ENCODE data around the gene U2AF1L4. TPM values are rescaled to one million over a fixed set of nuclear protein-coding genes. Genes with fewer than 3 reads are reported as not detected.

The U2AF1L4 gene
- total and polyA plus RNA-seq, 2 donors (not counting 3 experiments of a cell fraction or from before 2014, with no cell fraction given) = 5.6 to 13.5 TPM

DNA sequence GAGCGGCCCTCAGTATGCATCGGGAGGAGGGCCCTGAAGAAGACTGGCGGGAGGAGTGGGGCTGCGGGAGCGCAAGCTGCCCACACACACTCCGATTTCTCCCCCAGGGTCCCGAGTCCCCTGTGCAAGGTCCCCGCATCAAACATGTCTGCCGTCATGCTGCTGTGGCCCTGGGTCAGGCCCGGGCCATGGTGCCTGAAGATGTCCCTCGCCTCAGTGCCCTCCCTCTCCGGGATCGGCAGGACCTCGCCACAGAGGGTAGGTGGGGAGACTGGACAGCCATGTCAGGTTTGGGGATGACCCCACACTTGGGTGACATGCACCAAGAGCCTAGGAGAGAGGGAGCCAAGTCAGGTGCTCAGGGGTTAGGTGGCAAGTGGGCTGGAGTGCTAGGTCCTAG is 22.8 kb downstream of the U2AF1L4 start:
- no peak overlapping the region for H2AFZ ChIP-seq (ENCODE audit: low read depth, low read length)
- peaks cover 6% of the 10 kb centered on the region for H3K4me1 ChIP-seq (ENCODE audit: control insufficient read depth, extremely low read depth, insufficient read depth, low read length)
- no peaks in the 10 kb centered on the region for H3K9me1 ChIP-seq (replicated peaks; ENCODE audit: control insufficient read depth, extremely low read depth, insufficient read depth, low read length)
- H3K9ac ChIP-seq (replicated peaks; ENCODE audit: extremely low read depth, insufficient read depth, low read length) = no peak overlapping the region
- no peaks in the 10 kb centered on the region for H4K20me1 ChIP-seq (replicated peaks; ENCODE audit: control insufficient read depth, extremely low read depth, insufficient read depth, low read length)
- FAIRE-seq (no peak), DNase-seq (ENCODE audit: low read depth, low spot score) (no peak)
- TF ChIP-seq POLR2A (IDR thresholded peaks at IDR 0.05; ENCODE audit: low read depth, low read length) = no peak
- TF ChIP-seq, protein P1, sequence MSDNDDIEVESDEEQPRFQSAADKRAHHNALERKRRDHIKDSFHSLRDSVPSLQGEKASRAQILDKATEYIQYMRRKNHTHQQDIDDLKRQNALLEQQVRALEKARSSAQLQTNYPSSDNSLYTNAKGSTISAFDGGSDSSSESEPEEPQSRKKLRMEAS (IDR thresholded peaks at IDR 0.05; ENCODE audit: insufficient read depth, insufficient read length) = no peak
- TF ChIP-seq EZH2 (IDR thresholded peaks at IDR 0.05; ENCODE audit: borderline replicate concordance, low read depth, low read length, severe bottlenecking) = no peak
- TF ChIP-seq GATA2 (IDR thresholded peaks at IDR 0.05; ENCODE audit: insufficient read depth, insufficient read length, low read depth, low read length) = no peak
- TF ChIP-seq FOS (IDR thresholded peaks at IDR 0.05; ENCODE audit: borderline replicate concordance, insufficient read depth, low read length) = no peak
- TF ChIP-seq, protein P2, sequence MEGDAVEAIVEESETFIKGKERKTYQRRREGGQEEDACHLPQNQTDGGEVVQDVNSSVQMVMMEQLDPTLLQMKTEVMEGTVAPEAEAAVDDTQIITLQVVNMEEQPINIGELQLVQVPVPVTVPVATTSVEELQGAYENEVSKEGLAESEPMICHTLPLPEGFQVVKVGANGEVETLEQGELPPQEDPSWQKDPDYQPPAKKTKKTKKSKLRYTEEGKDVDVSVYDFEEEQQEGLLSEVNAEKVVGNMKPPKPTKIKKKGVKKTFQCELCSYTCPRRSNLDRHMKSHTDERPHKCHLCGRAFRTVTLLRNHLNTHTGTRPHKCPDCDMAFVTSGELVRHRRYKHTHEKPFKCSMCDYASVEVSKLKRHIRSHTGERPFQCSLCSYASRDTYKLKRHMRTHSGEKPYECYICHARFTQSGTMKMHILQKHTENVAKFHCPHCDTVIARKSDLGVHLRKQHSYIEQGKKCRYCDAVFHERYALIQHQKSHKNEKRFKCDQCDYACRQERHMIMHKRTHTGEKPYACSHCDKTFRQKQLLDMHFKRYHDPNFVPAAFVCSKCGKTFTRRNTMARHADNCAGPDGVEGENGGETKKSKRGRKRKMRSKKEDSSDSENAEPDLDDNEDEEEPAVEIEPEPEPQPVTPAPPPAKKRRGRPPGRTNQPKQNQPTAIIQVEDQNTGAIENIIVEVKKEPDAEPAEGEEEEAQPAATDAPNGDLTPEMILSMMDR (IDR thresholded peaks at IDR 0.05; ENCODE audit: extremely low read depth in 1 of 2, insufficient read depth in 1 of 2, low read depth in 1 of 2, low read length in 2 of 2) = no peak
- TF ChIP-seq POLR2AphosphoS5 (IDR thresholded peaks at IDR 0.05; ENCODE audit: insufficient read depth, low read depth, low read length) = no peak
- no peak for TF ChIP-seq JUN (IDR thresholded peaks at IDR 0.05; ENCODE audit: borderline replicate concordance, insufficient read depth, insufficient read length, low read depth)
- no peak for TF ChIP-seq MYC (IDR thresholded peaks at IDR 0.05; ENCODE audit: low read depth, low read length)
- dilution Hi-C loops (cut with MboI; ENCODE audit: extremely low pct_ligation_motif_present, low sequenced_read_pairs) = no loop called here
- no peak overlapping the region for H3K27ac ChIP-seq (ENCODE audit: insufficient read depth, low read depth, low read length)
- H3K9me3 ChIP-seq (replicated peaks; ENCODE audit: control insufficient read depth, insufficient read depth, low read length) = no peaks in the 10 kb centered on the region
- H3K79me2 ChIP-seq (ENCODE audit: control insufficient read depth, insufficient read depth, low read length) = peaks cover 30% of the 10 kb centered on the region
- H3K27me3 ChIP-seq (ENCODE audit: control insufficient read depth in 2 of 2, insufficient read depth in 2 of 2, low read length in 2 of 2) = no peaks in the 10 kb centered on the region
- ChIA-PET CTCF (no interaction called here), POLR2A (no interaction called here)
- intact Hi-C loops (cut with micrococcal nuclease) = no loop called here
- H3K4me2 ChIP-seq (ENCODE audit: insufficient read depth, low read length) = no peak overlapping the region
- no TSS peak for BruUV-seq (replicated peaks)
- H3K4me3 ChIP-seq (replicated peaks in 1 of 3; ENCODE audit: insufficient read depth in 1 of 3, low read depth in 1 of 3, low read length in 3 of 3) = no peak overlapping the region
- H3K36me3 ChIP-seq (ENCODE audit: control insufficient read depth in 2 of 2, extremely low read depth in 1 of 2, insufficient read depth in 2 of 2, low read length in 2 of 2) = peaks cover 24 to 60% of the 10 kb centered on the region in 2 experiments
